Activated CD4-positive, CD25-positive, alpha-beta regulatory T cell treated with anti-CD3 and anti-CD28 coated beads, Interleukin-2, amount 50 U/mL, for 72 hours (primary cell): ENCODE data around the gene ZNF629.
A peak's percentile ranks its signal among the peaks of the same experiment; 100 is the strongest.

ENCODE experiments used
- DNase-seq: peaks from one replicate; pipeline ENCODE4 v3.0.0; 2021

The ZNF629 gene

GRCh38 chr16:30785126-30786106 lies 1.6 kb downstream of the ZNF629 start:
- DNase-seq: no peak

GRCh38 chr16:30784215-30784614 lies 2.8 kb downstream of the ZNF629 start:
- DNase-seq: no peak

- no peak for DNase-seq
Measured at GRCh38 chr16:30783280-30784109, 3.5 kb downstream of the ZNF629 start.

GRCh38 chr16:30782486-30783279 lies 4.3 kb downstream of the ZNF629 start:
- no peak for DNase-seq

- no peak for DNase-seq
Measured at GRCh38 chr16:30780549-30780948, 6.5 kb downstream of the ZNF629 start.

GRCh38 chr16:30780021-30780420 lies 7.0 kb downstream of the ZNF629 start:
- DNase-seq: no peak

- no peak for DNase-seq
Measured at GRCh38 chr16:30779596-30779995, 7.4 kb downstream of the ZNF629 start.

- DNase-seq: no peak
Measured at GRCh38 chr16:30778549-30779244, 8.3 kb downstream of the ZNF629 start.

- DNase-seq: no peak
Measured at GRCh38 chr16:30777591-30778297, 9.3 kb downstream of the ZNF629 start.

- peak; percentile 56 for DNase-seq
Measured at GRCh38 chr16:30775392-30776188, 11.4 kb downstream of the ZNF629 start.

GRCh38 chr16:30775131-30775391 lies 11.9 kb downstream of the ZNF629 start:
- no peak for DNase-seq

- no peak for DNase-seq
Measured at GRCh38 chr16:30774367-30775130, 12.5 kb downstream of the ZNF629 start.

GRCh38 chr16:30773826-30774225 lies 13.2 kb downstream of the ZNF629 start:
- DNase-seq: no peak

GRCh38 chr16:30771726-30772125 lies 15.3 kb downstream of the ZNF629 start:
- DNase-seq: no peak

GRCh38 chr16:30769379-30770089 lies 17.5 kb downstream of the ZNF629 start:
- no peak for DNase-seq

- DNase-seq: no peak
Measured at GRCh38 chr16:30768583-30769181, 18.3 kb downstream of the ZNF629 start.

GRCh38 chr16:30767767-30768465 lies 19.1 kb downstream of the ZNF629 start:
- no peak for DNase-seq

- DNase-seq: no peak
Measured at GRCh38 chr16:30766933-30767284, 20.1 kb downstream of the ZNF629 start.
